Measurements from ENCODE around the gene C10orf105. TPM values are rescaled to one million over a fixed set of nuclear protein-coding genes. Genes with fewer than 3 reads are reported as not detected.

The C10orf105 gene
- under 0.01 TPM in 1 of 2 replicates, not detected in the other for total RNA-seq

GRCh38 chr10:71719464-71720201, at the start of gene C10orf105:
Gene C10orf105, minus strand, starts transcription at chr10:71719778. Its CDS starts 3,441 bp downstream, at chr10:71716337.

Other genes with a start within 250 kb of the C10orf105 start
- gene VSIR, start 53.7 kb upstream of the C10orf105 start, total RNA-seq, result 9.8 and 40.8 TPM in 2 replicates
- gene PSAP, start 131.5 kb upstream of the C10orf105 start, total RNA-seq, result 1,716 and 2,333 TPM in 2 replicates
- gene CHST3, start 244.6 kb upstream of the C10orf105 start, total RNA-seq, result 49.4 and 64.2 TPM in 2 replicates